Transverse colon (tissue), 4 donors: ENCODE data around the gene SSTR5. TPM values are rescaled to one million over a fixed set of nuclear protein-coding genes. Genes with fewer than 3 reads are reported as not detected.

Source experiments
- DNase-seq: peaks from one replicate; pipeline ENCODE4 v3.0.0-alpha.2; 2019
- H3K27ac ChIP-seq, 4 donors: fragments of 200-600 bp; sonication (generic); 2 replicates each; pipeline ENCODE4 v1.5.1; 2016 to 2018; ENCODE audit warnings: inconsistent platforms in 4 of 4
- H3K27me3 ChIP-seq: fragments of 200-600 bp; sonication (generic); 2 replicates; pipeline ENCODE4 v1.5.1; 2017; ENCODE audit warnings: inconsistent platforms
- H3K36me3 ChIP-seq, 4 donors: fragments of 200-600 bp; sonication (generic); 2 replicates each; pipeline ENCODE4 v1.5.1; 2017 to 2019; ENCODE audit warnings: inconsistent platforms in 4 of 4
- H3K4me1 ChIP-seq, 4 donors: fragments of 200-600 bp; sonication (generic); 2 replicates each; pipeline ENCODE4 v1.5.1; 2017 to 2020; ENCODE audit warnings: inconsistent platforms in 4 of 4
- H3K4me3 ChIP-seq, 4 donors: fragments of 200-600 bp; sonication (generic); 1 replicate in 1 of 4; 2 replicates in 3 of 4; pipeline versions ENCODE4 v1.5.1 to v1.6.1; 2017 to 2019; ENCODE audit warnings: inconsistent platforms in 4 of 4
- H3K9me3 ChIP-seq, 2 donors: fragments of 200-600 bp; sonication (generic); 2 replicates each; pipeline ENCODE4 v1.5.1; 2017 to 2019; ENCODE audit warnings: inconsistent platforms in 2 of 2
- EP300 ChIP-seq: sonication (generic); formaldehyde crosslinking; IDR thresholded peaks from one replicate; pipeline ENCODE4 v1.6.1; 2017; ENCODE audit warnings: antibody characterized with exemption, low read depth
- POLR2A ChIP-seq: fragments of 450-650 bp; IDR thresholded peaks from one replicate; pipeline ENCODE4 v1.6.1; 2016; ENCODE audit warnings: antibody characterized with exemption, mild to moderate bottlenecking, moderate library complexity
- POLR2AphosphoS5 ChIP-seq, 3 donors: sonication (generic); formaldehyde crosslinking; IDR thresholded peaks; one replicate each; pipeline ENCODE4 v1.6.1; 2016; ENCODE audit warnings: antibody characterized with exemption in 3 of 3
- WGBS, 2 donors: methylation state at CpG; one replicate each; pipeline ENCODE4 v1.1.5; 2018; ENCODE audit warnings: low coverage in 1 of 2; 5-methylcytosine and 5-hydroxymethylcytosine counted together
- in situ Hi-C, 4 donors: fragments of 200-750 bp; cut with MboI; loops; one replicate each; pipeline versions ENCODE4 v1.15.0 to v1.15.1; 2017; ENCODE audit warnings: low sequenced_read_pairs in 3 of 4, low pct_ligation_motif_present in 1 of 4, low pct_unique_long_range_greater_than_20kb in 1 of 4
- intact Hi-C: fragments of 100-400 bp; cut with DNase I; formaldehyde crosslinking; loops from one replicate; pipeline ENCODE4 v1.15.1; 2023; ENCODE audit warnings: low total_unique reads
- total RNA-seq, 4 donors: library from RNA; depleted of rRNA; stranded (reverse); fragments of >200 nt; gene quantifications; one replicate each; pipeline ENCODE4 v1.1.0, GENCODE V29; 2016
- TF ChIP-seq, protein P1 (sequence below), 5 experiments: fragments of 200-600 bp in 3 of 5; fragments of 450-650 bp in 2 of 5; sonication (generic) in 3 of 5; IDR thresholded peaks; 1 replicate in 2 of 5; 2 replicates in 3 of 5; pipeline ENCODE4 v1.5.1; 2016 to 2017; ENCODE audit warnings: antibody characterized with exemption in 5 of 5, inconsistent platforms in 3 of 5, mild to moderate bottlenecking in 2 of 5, moderate library complexity in 1 of 5

Gene SSTR5
- total RNA-seq, 4 donors from 2014 or later: not detected

- H3K9me3 ChIP-seq: no peaks in the 10 kb centered on the region
- in situ Hi-C loops: no loop called here
- 86% methylated on average over 9 of the region's 29 CpGs; no CpG with 5 or more reads in 1 of the 2 donors for WGBS, 2 donors
- H3K36me3 ChIP-seq: no peaks in the 10 kb centered on the region
- intact Hi-C loops: no loop called here
- no peaks in the 10 kb centered on the region for H3K4me1 ChIP-seq
- H3K4me3 ChIP-seq: no peak overlapping the region
- peaks cover 47% of the 10 kb centered on the region for H3K27me3 ChIP-seq
- TF ChIP-seq POLR2AphosphoS5 (IDR thresholded peaks at IDR 0.05) (no peak), EP300 (no peak), POLR2A (no peak)
- TF ChIP-seq, protein P1, sequence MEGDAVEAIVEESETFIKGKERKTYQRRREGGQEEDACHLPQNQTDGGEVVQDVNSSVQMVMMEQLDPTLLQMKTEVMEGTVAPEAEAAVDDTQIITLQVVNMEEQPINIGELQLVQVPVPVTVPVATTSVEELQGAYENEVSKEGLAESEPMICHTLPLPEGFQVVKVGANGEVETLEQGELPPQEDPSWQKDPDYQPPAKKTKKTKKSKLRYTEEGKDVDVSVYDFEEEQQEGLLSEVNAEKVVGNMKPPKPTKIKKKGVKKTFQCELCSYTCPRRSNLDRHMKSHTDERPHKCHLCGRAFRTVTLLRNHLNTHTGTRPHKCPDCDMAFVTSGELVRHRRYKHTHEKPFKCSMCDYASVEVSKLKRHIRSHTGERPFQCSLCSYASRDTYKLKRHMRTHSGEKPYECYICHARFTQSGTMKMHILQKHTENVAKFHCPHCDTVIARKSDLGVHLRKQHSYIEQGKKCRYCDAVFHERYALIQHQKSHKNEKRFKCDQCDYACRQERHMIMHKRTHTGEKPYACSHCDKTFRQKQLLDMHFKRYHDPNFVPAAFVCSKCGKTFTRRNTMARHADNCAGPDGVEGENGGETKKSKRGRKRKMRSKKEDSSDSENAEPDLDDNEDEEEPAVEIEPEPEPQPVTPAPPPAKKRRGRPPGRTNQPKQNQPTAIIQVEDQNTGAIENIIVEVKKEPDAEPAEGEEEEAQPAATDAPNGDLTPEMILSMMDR (IDR thresholded peaks at IDR 0.05): no peak
- no peak overlapping the region for H3K27ac ChIP-seq
- DNase-seq: no peak
These were observed 32.2 kb upstream of the SSTR5 start for GRCh38 chr16:1040346-1040745.

GRCh38 chr16:1042049-1042744 lies 30.4 kb upstream of the SSTR5 start:
- in situ Hi-C loops (no loop called here), intact Hi-C loops (no loop called here)
- DNase-seq: no peak
- Histone ChIP-seq H3K9me3 (no peaks in the 10 kb centered on the region), H3K27ac (no peak overlapping the region), H3K4me3 (no peak overlapping the region), H3K4me1 (no peaks in the 10 kb centered on the region), H3K27me3 (peaks cover 50% of the 10 kb centered on the region), H3K36me3 (no peaks in the 10 kb centered on the region)
- no peak for TF ChIP-seq EP300
- WGBS, 2 donors: 83% methylated on average over 15 of the region's 15 CpGs; no CpG with 5 or more reads in 1 of the 2 donors

DNA sequence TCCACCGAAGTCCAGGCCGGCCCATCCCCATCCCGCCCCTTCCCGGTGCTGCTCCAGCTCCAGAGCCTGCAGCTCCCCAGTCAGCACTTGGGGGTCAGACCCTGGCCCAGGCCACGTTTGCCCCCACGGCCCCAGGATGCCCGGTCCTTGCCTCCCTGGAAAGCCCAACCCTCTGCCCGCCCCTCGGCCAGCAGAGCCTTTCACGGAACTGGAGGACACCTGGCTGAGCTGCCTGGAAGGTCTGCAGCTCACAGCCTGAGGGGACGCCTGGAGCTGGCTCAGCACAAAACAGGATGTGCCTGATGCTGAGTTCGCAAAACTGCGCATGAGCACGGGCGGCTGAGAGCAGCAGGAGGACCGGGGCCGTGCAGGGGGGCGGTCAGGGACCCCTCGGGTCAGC lies 29.7 kb upstream of the SSTR5 start:
- WGBS, 2 donors: 29% methylated on average over 11 of the region's 19 CpGs; no CpG with 5 or more reads in 1 of the 2 donors
- H3K27ac ChIP-seq: no peak overlapping the region
- in situ Hi-C loops (no loop called here), intact Hi-C loops (no loop called here)
- no peak overlapping the region for H3K4me3 ChIP-seq
- H3K9me3 ChIP-seq: no peaks in the 10 kb centered on the region
- TF ChIP-seq POLR2AphosphoS5 (IDR thresholded peaks at IDR 0.05) (no peak), POLR2A (no peak), EP300 (no peak)
- TF ChIP-seq, protein P1 (IDR thresholded peaks at IDR 0.05): no peak
- DNase-seq: no peak
- peaks cover 56% of the 10 kb centered on the region for H3K27me3 ChIP-seq
- no peaks in the 10 kb centered on the region for H3K36me3 ChIP-seq
- H3K4me1 ChIP-seq: no peaks in the 10 kb centered on the region

- intact Hi-C loops (no loop called here), in situ Hi-C loops (no loop called here)
- 61 to 62% methylated on average over 5 to 22 of the region's 40 CpGs for WGBS, 2 donors
- peaks cover 0 to 3% (median 0%) of the 10 kb centered on the region in 4 donors for H3K4me1 ChIP-seq
- TF ChIP-seq EP300 (no peak), POLR2AphosphoS5 (IDR thresholded peaks at IDR 0.05) (no peak), POLR2A (no peak)
- TF ChIP-seq, protein P1 (IDR thresholded peaks at IDR 0.05): no peak
- H3K27ac ChIP-seq: no peak overlapping the region
- H3K36me3 ChIP-seq: no peaks in the 10 kb centered on the region
- peaks cover 57% of the 10 kb centered on the region for H3K27me3 ChIP-seq
- no peaks in the 10 kb centered on the region for H3K9me3 ChIP-seq
- no peak overlapping the region for H3K4me3 ChIP-seq
- no peak for DNase-seq
These were observed 28.6 kb upstream of the SSTR5 start for GRCh38 chr16:1043881-1044451.
